Mesenteric fat pad (tissue), 1 donor: Measurements from ENCODE around the gene CDT1. TPM values are rescaled to one million over a fixed set of nuclear protein-coding genes. Genes with fewer than 3 reads are reported as not detected.

Experiments used
- DNase-seq: peaks from one replicate; pipeline ENCODE4 v3.0.0-alpha.2; 2020; ENCODE audit warnings: low spot score
- total RNA-seq: library from RNA; stranded (reverse); fragmentation: NEBNext Ultra II Directional; extraction: Animal tissue kit (Norgen Biotek cat#: 25700); gene quantifications from one replicate; pipeline ENCODE4 v1.2.1, GENCODE V29; 2021
- donor health status: DM: yes; HTN: yes; CAD: no.

Gene CDT1
- total RNA-seq, 1 donor from 2014 or later = 0.22 TPM

- no peak for DNase-seq
Measured at GRCh38 chr16:88855176-88855575, 51.6 kb downstream of the CDT1 start.

- DNase-seq = no peak
Measured at GRCh38 chr16:88855736-88856121, 52.1 kb downstream of the CDT1 start.

GRCh38 chr16:88856122-88856827 lies 52.7 kb downstream of the CDT1 start:
- DNase-seq = no peak

- DNase-seq = peak; percentile 100
Measured at GRCh38 chr16:88856828-88857727, 53.5 kb downstream of the CDT1 start, which contains the start of the genes GALNS and TRAPPC2L. GALNS (minus strand) TSS chr16:88856947; CDS start chr16:88856877, 70 bp downstream. TRAPPC2L (plus strand) TSS chr16:88857127; CDS start chr16:88857151, 24 bp downstream.

GRCh38 chr16:88857728-88858339 lies 54.2 kb downstream of the CDT1 start:
- no peak for DNase-seq

Other genes starting within 250 kb of the CDT1 start
- 39.2 TPM for gene ZC3H18, start 233.4 kb upstream of the CDT1 start, total RNA-seq
- not detected for gene IL17C, start 165.2 kb upstream of the CDT1 start, total RNA-seq
- gene CYBA, start 152.7 kb upstream of the CDT1 start, total RNA-seq = 183 TPM
- gene MVD, start 140.7 kb upstream of the CDT1 start, total RNA-seq = 22.9 TPM
- gene SNAI3, start 117.3 kb upstream of the CDT1 start, total RNA-seq = 1.2 TPM
- 22.5 TPM for gene RNF166, start 97.4 kb upstream of the CDT1 start, total RNA-seq
- gene CTU2, start 97.3 kb upstream of the CDT1 start, total RNA-seq = 20.3 TPM
- 318 TPM for gene PIEZO1, start 18.6 kb upstream of the CDT1 start, total RNA-seq
- gene APRT, start 8.1 kb downstream of the CDT1 start, total RNA-seq = 96.7 TPM
- gene GALNS, start 53.2 kb downstream of the CDT1 start, total RNA-seq = 28.6 TPM
- 39.9 TPM for gene TRAPPC2L, start 53.3 kb downstream of the CDT1 start, total RNA-seq
- gene PABPN1L, start 62.9 kb downstream of the CDT1 start, total RNA-seq = not detected
- gene CBFA2T3, start 173.4 kb downstream of the CDT1 start, total RNA-seq = 8.5 TPM